Retinal pigment epithelial cell (primary cell): ENCODE data around the gene ATXN7L3B.

Source experiments
- DNase-seq: peaks from one replicate; pipeline ENCODE4 v3.0.0-alpha.2; 2010; ENCODE audit warnings: low read depth
- H3K4me3 ChIP-seq: 2 replicates; pipeline ENCODE4 v1.5.1; 2011; ENCODE audit warnings: mild to moderate bottlenecking, low read length, control low read depth, moderate library complexity
- CTCF ChIP-seq: conservative IDR thresholded peaks from 2 replicates; pipeline ENCODE4 v1.5.1; 2011; ENCODE audit warnings: low read depth, low read length, control low read depth, inconsistent platforms

ATXN7L3B gene

GRCh38 chr12:74552201-74552600 lies 14.6 kb downstream of the ATXN7L3B start:
- TF ChIP-seq CTCF = no peak
- no peak overlapping the region for H3K4me3 ChIP-seq
- DNase-seq = no peak

GRCh38 chr12:74559728-74560127 lies 22.1 kb downstream of the ATXN7L3B start:
- TF ChIP-seq CTCF = no peak

GRCh38 chr12:74563927-74564326 lies 26.3 kb downstream of the ATXN7L3B start:
- TF ChIP-seq CTCF = no peak
- no peak for DNase-seq
- H3K4me3 ChIP-seq = no peak overlapping the region

More at GRCh38 chr12:74559728-74560127, 22.1 kb downstream of the ATXN7L3B start:
- H3K4me3 ChIP-seq = no peak overlapping the region
- DNase-seq = no peak

- DNase-seq = no peak
- no peak for TF ChIP-seq CTCF
Observed at GRCh38 chr12:74578486-74578885, 40.9 kb downstream of the ATXN7L3B start.

DNA sequence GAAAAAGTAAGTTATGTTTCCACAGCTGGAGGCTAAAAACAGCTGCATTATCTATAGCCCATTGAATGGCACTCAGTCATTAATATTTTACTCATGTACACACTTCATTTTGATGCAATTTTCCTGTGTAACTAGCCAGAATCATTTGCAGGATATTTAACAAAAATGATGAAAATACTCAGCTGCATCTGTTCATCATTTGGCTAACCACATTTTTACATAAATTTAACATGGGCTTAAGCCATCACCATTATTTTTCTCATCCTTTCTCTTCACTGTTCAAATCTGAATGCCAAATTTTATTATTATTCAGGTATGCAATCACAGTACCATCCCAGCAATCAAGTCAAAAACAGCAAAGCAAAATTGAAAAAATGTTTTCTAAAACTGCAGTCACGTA lies 41.8 kb downstream of the ATXN7L3B start:
- TF ChIP-seq CTCF = no peak
- no peak for DNase-seq
- no peak overlapping the region for H3K4me3 ChIP-seq

More at GRCh38 chr12:74578486-74578885, 40.9 kb downstream of the ATXN7L3B start:
- H3K4me3 ChIP-seq = no peak overlapping the region

DNA sequence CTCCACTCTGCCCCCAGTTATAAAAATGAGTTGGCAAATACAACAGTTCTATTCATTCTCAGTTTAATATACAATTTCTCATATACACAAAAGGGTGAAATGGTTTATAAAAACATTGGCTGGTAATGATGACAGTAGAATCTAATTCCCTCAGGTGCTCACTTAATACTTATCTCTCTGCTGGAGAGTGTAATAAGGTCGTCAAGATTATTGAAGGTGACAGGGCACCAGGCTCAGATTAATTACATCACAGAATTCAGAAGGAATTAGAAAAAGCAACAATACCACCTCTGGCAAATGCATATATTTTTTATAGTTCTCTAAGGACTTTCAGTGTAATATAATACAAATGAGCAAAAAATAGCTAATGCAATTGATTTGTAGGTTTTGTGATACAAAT lies 42.3 kb downstream of the ATXN7L3B start:
- TF ChIP-seq CTCF = no peak
- H3K4me3 ChIP-seq = no peak overlapping the region
- DNase-seq = no peak

- no peak for TF ChIP-seq CTCF
- no peak for DNase-seq
- H3K4me3 ChIP-seq = no peak overlapping the region
Observed at GRCh38 chr12:74581439-74581838, 43.8 kb downstream of the ATXN7L3B start.
